Caco-2 (cell line): ENCODE measurements around the gene DDX31. TPM values are rescaled to one million over a fixed set of nuclear protein-coding genes. Genes with fewer than 3 reads are reported as not detected.

Source experiments
- BruUV-seq: library from RNA; stranded (reverse); fragments of 400-500 nt; replicated peaks from 2 replicates; lab custom pipeline; 2021; lab: Mats Ljungman, UMichigan
- CTCF ChIA-PET: fragments of 300-600 bp; sonication (Branson Sonifier 250); formaldehyde crosslinking; loops from one replicate; lab custom pipeline; 2022; ENCODE audit warnings: antibody characterized with exemption; lab: Charles Lee
- POLR2A ChIA-PET: fragments of 300-600 bp; sonication (Branson Sonifier 250); formaldehyde crosslinking; loops from one replicate; lab custom pipeline; 2022; ENCODE audit warnings: antibody characterized with exemption; lab: Charles Lee
- DNase-seq, 2 experiments: peaks; one replicate each; pipeline versions ENCODE4 v3.0.0 to v3.0.0-alpha.2; 2020 to 2022
- H3K27me3 ChIP-seq: replicated peaks from 2 replicates; pipeline ENCODE4 v1.6.0; 2011; ENCODE audit warnings: low read length; ENCODE audit not compliant: control insufficient read depth, insufficient read depth
- H3K36me3 ChIP-seq: 2 replicates; pipeline ENCODE4 v1.5.1; 2011; ENCODE audit warnings: low read length; ENCODE audit not compliant: control insufficient read depth, insufficient read depth
- H3K4me1 ChIP-seq: fragments of 250-450 bp; sonication (Bioruptor Pico); 2 replicates; pipeline ENCODE4 v1.5.1; 2020; ENCODE audit warnings: mild to moderate bottlenecking
- H3K4me3 ChIP-seq: 2 replicates; pipeline ENCODE4 v1.5.1; 2011; ENCODE audit warnings: low read depth, mild to moderate bottlenecking, control low read depth, low read length
- H3K9me3 ChIP-seq: fragments of 250-450 bp; sonication (Bioruptor Pico); 2 replicates; pipeline ENCODE4 v1.5.1; 2020; ENCODE audit warnings: mild to moderate bottlenecking, moderate library complexity
- H3K27ac Mint-ChIP-seq: one replicate; pipeline ENCODE4 v1.8.0; 2022; ENCODE audit warnings: mixed read lengths; ENCODE audit not compliant: unreplicated experiment
- H3K27me3 Mint-ChIP-seq: one replicate; pipeline ENCODE4 v1.8.0; 2022; ENCODE audit warnings: mixed read lengths; ENCODE audit not compliant: insufficient read depth, unreplicated experiment
- H3K36me3 Mint-ChIP-seq: one replicate; pipeline ENCODE4 v1.8.0; 2022; ENCODE audit warnings: mild to moderate bottlenecking, mixed read lengths; ENCODE audit not compliant: insufficient read depth, unreplicated experiment
- H3K4me1 Mint-ChIP-seq: one replicate; pipeline ENCODE4 v1.8.0; 2022; ENCODE audit warnings: low read depth, mixed read lengths; ENCODE audit not compliant: unreplicated experiment
- H3K4me3 Mint-ChIP-seq: one replicate; pipeline ENCODE4 v1.8.0; 2022; ENCODE audit warnings: mild to moderate bottlenecking, moderate library complexity, mixed read lengths; ENCODE audit not compliant: unreplicated experiment
- H3K9me3 Mint-ChIP-seq: one replicate; pipeline ENCODE4 v1.8.0; 2022; ENCODE audit warnings: mixed read lengths; ENCODE audit not compliant: unreplicated experiment
- CTCF ChIP-seq, 2 experiments: fragments of 200-600 bp in 1 of 2; IDR thresholded peaks; 1 replicate in 1 of 2; 2 replicates in 1 of 2; pipeline versions ENCODE4 v1.5.1 to v1.8.0; 2011 to 2022; ENCODE audit warnings: antibody characterized with exemption in 1 of 2, control low read depth in 1 of 2, inconsistent platforms in 1 of 2, low read depth in 1 of 2, low read length in 1 of 2, mild to moderate bottlenecking in 1 of 2, moderate library complexity in 1 of 2; ENCODE audit not compliant: insufficient read depth in 1 of 2, severe bottlenecking in 1 of 2, unreplicated experiment in 1 of 2
- intact Hi-C: fragments of 100-400 bp; cut with micrococcal nuclease; formaldehyde crosslinking; loops from one replicate; pipeline ENCODE4 v1.10.0; 2022; ENCODE audit not compliant: unreplicated experiment
- total RNA-seq: library from RNA; stranded (reverse); gene quantifications from 2 replicates; pipeline ENCODE4 v1.2.3, GENCODE V29; 2022

DDX31 gene
- total RNA-seq, 1 experiment from 2014 or later: 23.1 TPM

- BruUV-seq: no TSS peak
- Mint-ChIP-seq H3K9me3 (no peaks in the 10 kb centered on the region), H3K4me3 (no peak overlapping the region), H3K36me3 (peaks cover 70% of the 10 kb centered on the region), H3K27ac (no peak overlapping the region), H3K27me3 (no peaks in the 10 kb centered on the region), H3K4me1 (no peaks in the 10 kb centered on the region)
- no peak for TF ChIP-seq CTCF (IDR thresholded peaks at IDR 0.05; ENCODE audit: insufficient read depth in 1 of 2, low read depth in 1 of 2, low read length in 1 of 2, severe bottlenecking in 1 of 2, unreplicated experiment in 1 of 2)
- peaks cover 1% of the 10 kb centered on the region; the same call in 1 of the 2 replicates for H3K36me3 ChIP-seq
- no peaks in the 10 kb centered on the region for H3K4me1 ChIP-seq
- H3K27me3 ChIP-seq: no peaks in the 10 kb centered on the region
- no peak overlapping the region for H3K4me3 ChIP-seq
- H3K9me3 ChIP-seq: no peaks in the 10 kb centered on the region
- intact Hi-C loops: no loop called here
- no peak for DNase-seq
- ChIA-PET CTCF (no interaction called here), POLR2A (no interaction called here)
These were observed 39.0 kb downstream of the DDX31 start for GRCh38 chr9:132630811-132631210.

GRCh38 chr9:132630116-132630515, 39.7 kb downstream of the DDX31 start:
- H3K4me1 ChIP-seq: no peaks in the 10 kb centered on the region
- POLR2A ChIA-PET: no interaction called here
- peaks cover 1% of the 10 kb centered on the region; the same call in 1 of the 2 replicates for H3K36me3 ChIP-seq
- no peak for DNase-seq
- TF ChIP-seq CTCF (IDR thresholded peaks at IDR 0.05; ENCODE audit: insufficient read depth in 1 of 2, low read depth in 1 of 2, low read length in 1 of 2, severe bottlenecking in 1 of 2, unreplicated experiment in 1 of 2): no peak
- H3K4me3 ChIP-seq: no peak overlapping the region
- Mint-ChIP-seq H3K9me3 (no peaks in the 10 kb centered on the region), H3K4me3 (no peak overlapping the region), H3K4me1 (no peaks in the 10 kb centered on the region), H3K27me3 (no peaks in the 10 kb centered on the region), H3K36me3 (peaks cover 65% of the 10 kb centered on the region), H3K27ac (no peak overlapping the region)
- CTCF ChIA-PET: no interaction called here
- intact Hi-C loops: no loop called here
- no TSS peak for BruUV-seq
- no peaks in the 10 kb centered on the region for H3K9me3 ChIP-seq
- H3K27me3 ChIP-seq: no peaks in the 10 kb centered on the region

- DNase-seq: no peak
- ChIA-PET CTCF (no interaction called here), POLR2A (no interaction called here)
- no peaks in the 10 kb centered on the region for H3K9me3 Mint-ChIP-seq
- intact Hi-C loops: no loop called here
- no peaks in the 10 kb centered on the region for H3K27me3 Mint-ChIP-seq
- no peaks in the 10 kb centered on the region for H3K4me1 ChIP-seq
- no peak for TF ChIP-seq CTCF (IDR thresholded peaks at IDR 0.05; ENCODE audit: insufficient read depth in 1 of 2, low read depth in 1 of 2, low read length in 1 of 2, severe bottlenecking in 1 of 2, unreplicated experiment in 1 of 2)
- no peak overlapping the region for H3K4me3 Mint-ChIP-seq
- no peak overlapping the region for H3K4me3 ChIP-seq
- no peaks in the 10 kb centered on the region for H3K27me3 ChIP-seq
- H3K9me3 ChIP-seq: no peaks in the 10 kb centered on the region
- H3K4me1 Mint-ChIP-seq: no peaks in the 10 kb centered on the region
- peaks cover 1% of the 10 kb centered on the region; the same call in 1 of the 2 replicates for H3K36me3 ChIP-seq
- BruUV-seq: no TSS peak
- H3K27ac Mint-ChIP-seq: no peak overlapping the region
- H3K36me3 Mint-ChIP-seq: peaks cover 54% of the 10 kb centered on the region
These were observed 41.0 kb downstream of the DDX31 start for GRCh38 chr9:132628746-132629145.
